Kidney (tissue), 14 donors: Measurements from ENCODE around the gene NFIL3. TPM values are rescaled to one million over a fixed set of nuclear protein-coding genes. Genes with fewer than 3 reads are reported as not detected.
"Not testable (repeated sequence)": the region's sequence is repeated elsewhere in the genome, so short reads cannot be mapped to it uniquely, and the experiment has no call there.

ENCODE experiments used
- DNase-seq, 5 donors: peaks; one replicate each; pipeline ENCODE4 v3.0.0-alpha.2; 2013 to 2020
- FAIRE-seq: peaks from 2 replicates; lab custom pipeline; 2012; peaks lifted over from hg19 to GRCh38; lab: Jason Lieb, UNC
- H3K27ac ChIP-seq, 2 donors: one replicate each; pipeline ENCODE4 v1.7.0; 2013; ENCODE audit warnings: low read depth in 2 of 2, low read length in 2 of 2, inconsistent platforms in 1 of 2
- H3K27me3 ChIP-seq: one replicate; pipeline ENCODE4 v1.7.1; 2013; ENCODE audit warnings: low read length, inconsistent platforms; ENCODE audit not compliant: control insufficient read depth, insufficient read depth
- H3K36me3 ChIP-seq, 3 donors: one replicate each; pipeline versions ENCODE4 v1.7.0 to v1.7.1; 2013; ENCODE audit warnings: low read length in 3 of 3, control low read depth in 1 of 3, inconsistent platforms in 1 of 3; ENCODE audit not compliant: insufficient read depth in 3 of 3, control insufficient read depth in 2 of 3
- H3K4me1 ChIP-seq, 3 donors: one replicate each; pipeline versions ENCODE4 v1.7.0 to v1.7.1; 2013; ENCODE audit warnings: low read length in 3 of 3, inconsistent platforms in 1 of 3, low read depth in 1 of 3; ENCODE audit not compliant: control insufficient read depth in 2 of 3, insufficient read depth in 2 of 3
- H3K4me3 ChIP-seq, 3 donors: one replicate each; pipeline versions ENCODE4 v1.7.0 to v1.8.1; 2013; ENCODE audit warnings: low read length in 3 of 3, control low read depth in 1 of 3, inconsistent platforms in 1 of 3
- H3K9ac ChIP-seq, 3 donors: one replicate each; pipeline versions ENCODE4 v1.7.0 to v1.7.1; 2013; ENCODE audit warnings: low read length in 3 of 3, control low read depth in 1 of 3, inconsistent platforms in 1 of 3
- H3K9me3 ChIP-seq, 3 donors: one replicate each; pipeline versions ENCODE4 v1.7.0 to v1.7.1; 2013; ENCODE audit warnings: low read length in 3 of 3, control low read depth in 1 of 3, inconsistent platforms in 1 of 3; ENCODE audit not compliant: control insufficient read depth in 2 of 3, insufficient read depth in 1 of 3
- CTCF ChIP-seq: IDR thresholded peaks from 3 replicates; pipeline ENCODE4 v1.5.1; 2012; ENCODE audit warnings: mild to moderate bottlenecking, moderate library complexity, borderline replicate concordance; ENCODE audit not compliant: insufficient read depth; ENCODE audit errors: extremely low read depth
- intact Hi-C: fragments of 100-400 bp; cut with DNase I; formaldehyde crosslinking; loops from one replicate; pipeline ENCODE4 v1.11.1; 2022
- polyA plus RNA-seq: library from polyadenylated mRNA; stranded (reverse); fragments of 350-450 nt; fragmentation: Illumina TruSeq; extraction: RNeasy Lipid Tissue Mini Kit (QIAGEN cat#74804); gene quantifications from one replicate; pipeline ENCODE4 v1.2.3, GENCODE V29; 2014; ENCODE audit warnings: low read depth, low replicate concordance; ENCODE audit not compliant: insufficient read depth
- total RNA-seq: library from RNA; stranded (reverse); fragmentation: NEBNext Ultra II Directional; extraction: Animal tissue kit (Norgen Biotek cat#: 25700); gene quantifications from one replicate; pipeline ENCODE4 v1.2.1, GENCODE V29; 2021
- donor health status: control.
- donor health status: control.
- donor health status: control.
- donor health status: control.
- donor health status: control.
- donor health status: DM: yes; HTN: yes; CAD: no.
- donor health status: Normal renal cell carcinoma (clear cell type).

The NFIL3 gene
- total and polyA plus RNA-seq, 2 donors from 2014 or later, result 16.7 to 31.3 TPM

GRCh38 chr9:91379426-91379825, 44.2 kb downstream of the NFIL3 start:
- no peak for FAIRE-seq

GRCh38 chr9:91378695-91379127, 44.9 kb downstream of the NFIL3 start:
- no peaks in the 10 kb centered on the region for H3K36me3 ChIP-seq
- FAIRE-seq, result no peak
- intact Hi-C loops, result no loop called here
- H3K27ac ChIP-seq, result no peak overlapping the region
- no peak for TF ChIP-seq CTCF
- no peaks in the 10 kb centered on the region for H3K9me3 ChIP-seq
- no peaks in the 10 kb centered on the region for H3K27me3 ChIP-seq
- no peak overlapping the region for H3K4me3 ChIP-seq
- H3K4me1 ChIP-seq, result no peaks in the 10 kb centered on the region
- no peak for DNase-seq
- H3K9ac ChIP-seq, result no peak overlapping the region

More at GRCh38 chr9:91379426-91379825, 44.2 kb downstream of the NFIL3 start:
- Histone ChIP-seq H3K4me1 (no peaks in the 10 kb centered on the region), H3K9ac (no peak overlapping the region), H3K4me3 (no peak overlapping the region), H3K36me3 (no peaks in the 10 kb centered on the region), H3K27ac (no peak overlapping the region), H3K27me3 (no peaks in the 10 kb centered on the region), H3K9me3 (no peaks in the 10 kb centered on the region)
- no peak for DNase-seq
- TF ChIP-seq CTCF, result no peak
- intact Hi-C loops, result no loop called here

- FAIRE-seq, H3K4me3 ChIP-seq, H3K4me1 ChIP-seq, H3K9ac ChIP-seq, intact Hi-C loops, H3K27ac ChIP-seq, DNase-seq, H3K27me3 ChIP-seq, H3K36me3 ChIP-seq, H3K9me3 ChIP-seq: not testable (repeated sequence)
These were observed 45.6 kb downstream of the NFIL3 start for GRCh38 chr9:91378054-91378453.

GRCh38 chr9:91376239-91376638, 47.4 kb downstream of the NFIL3 start:
- no peak for DNase-seq
- no peaks in the 10 kb centered on the region for H3K36me3 ChIP-seq
- no peak overlapping the region for H3K4me3 ChIP-seq
- no peaks in the 10 kb centered on the region for H3K4me1 ChIP-seq
- H3K27ac ChIP-seq, result no peak overlapping the region
- H3K9me3 ChIP-seq, result no peaks in the 10 kb centered on the region
- FAIRE-seq, result no peak
- H3K27me3 ChIP-seq, result no peaks in the 10 kb centered on the region
- intact Hi-C loops, result no loop called here
- H3K9ac ChIP-seq, result no peak overlapping the region
- TF ChIP-seq CTCF, result no peak
